H54 (cell line): Measurements from ENCODE around the gene CEP250.

Experiments
- DNase-seq: peaks from one replicate; pipeline ENCODE4 v3.0.0; 2011; ENCODE audit warnings: low spot score, mixed read lengths; ENCODE audit not compliant: insufficient read length
- FAIRE-seq: peaks from 3 replicates; lab custom pipeline; 2011; peaks lifted over from hg19 to GRCh38; lab: Jason Lieb, UNC
- POLR2A ChIP-seq: IDR thresholded peaks from 2 replicates; pipeline ENCODE4 v1.6.1; 2011; ENCODE audit warnings: low read depth, mild to moderate bottlenecking, low read length

Gene CEP250

GRCh38 chr20:35559042-35559693 is 103.8 kb downstream of the CEP250 start:
- DNase-seq (no peak), FAIRE-seq (no peak)
- no peak for TF ChIP-seq POLR2A

- no peak for FAIRE-seq
Measured at GRCh38 chr20:35560105-35560511, 104.7 kb downstream of the CEP250 start.

GRCh38 chr20:35560541-35560940 is 105.1 kb downstream of the CEP250 start:
- DNase-seq = no peak
- no peak for TF ChIP-seq POLR2A
- FAIRE-seq = no peak

More at GRCh38 chr20:35560105-35560511, 104.7 kb downstream of the CEP250 start:
- no peak for TF ChIP-seq POLR2A
- DNase-seq = no peak

GRCh38 chr20:35561268-35561667 is 105.9 kb downstream of the CEP250 start:
- FAIRE-seq (no peak), DNase-seq (peak; percentile 69)
- no peak for TF ChIP-seq POLR2A

GRCh38 chr20:35561671-35562070 is 106.3 kb downstream of the CEP250 start:
- no peak for FAIRE-seq
- no peak for DNase-seq
- TF ChIP-seq POLR2A = no peak

GRCh38 chr20:35562541-35563110 is 107.2 kb downstream of the CEP250 start:
- no peak for DNase-seq
- no peak for FAIRE-seq
- no peak for TF ChIP-seq POLR2A

- FAIRE-seq (no peak), DNase-seq (no peak)
- no peak for TF ChIP-seq POLR2A
Measured at GRCh38 chr20:35563834-35564233, 108.4 kb downstream of the CEP250 start.

- FAIRE-seq = no peak
- no peak for DNase-seq
- TF ChIP-seq POLR2A = no peak
Measured at GRCh38 chr20:35564905-35565304, 109.5 kb downstream of the CEP250 start.

GRCh38 chr20:35568645-35569044 is 113.2 kb downstream of the CEP250 start:
- FAIRE-seq (no peak), DNase-seq (peak; percentile 26)

More at GRCh38 chr20:35568645-35569044, 113.2 kb downstream of the CEP250 start:
- TF ChIP-seq POLR2A = no peak
